Stimulated activated CD4-positive, alpha-beta T cell treated with anti-CD3 and anti-CD28 coated beads, Interleukin-15, amount 100 ng/mL, for 1 hour (primary cell): ENCODE measurements around the gene ZNF608.

Source experiments
- DNase-seq, 2 donors: peaks; one replicate each; pipeline ENCODE4 v3.0.0-alpha.2; 2020; ENCODE audit warnings: low read depth in 1 of 2, low spot score in 1 of 2

The ZNF608 gene

GRCh38 chr5:124745928-124746915, at the start of gene ZNF608:
ZNF608 (minus strand) TSS chr5:124746639; CDS start chr5:124744989, 1,650 bp downstream.
- no peak for DNase-seq

- no peak for DNase-seq
Measured at GRCh38 chr5:124795829-124796228, 49.4 kb upstream of the ZNF608 start.

- no peak for DNase-seq
Measured at GRCh38 chr5:124790895-124791732, 44.7 kb upstream of the ZNF608 start.

- no peak for DNase-seq
Measured at GRCh38 chr5:124790301-124790894, 44.0 kb upstream of the ZNF608 start.

- no peak for DNase-seq
Measured at GRCh38 chr5:124789104-124789605, 42.7 kb upstream of the ZNF608 start.

GRCh38 chr5:124783794-124784193, 37.4 kb upstream of the ZNF608 start:
- DNase-seq, result no peak

GRCh38 chr5:124783285-124783684, 36.8 kb upstream of the ZNF608 start:
- DNase-seq, result no peak

GRCh38 chr5:124782262-124782661, 35.8 kb upstream of the ZNF608 start:
- DNase-seq, result no peak

- DNase-seq, result no peak
Measured at GRCh38 chr5:124780011-124780410, 33.6 kb upstream of the ZNF608 start.

GRCh38 chr5:124773315-124774311, 27.2 kb upstream of the ZNF608 start:
- DNase-seq, result no peak

- no peak for DNase-seq
Measured at GRCh38 chr5:124772457-124773200, 26.2 kb upstream of the ZNF608 start.

- DNase-seq, result no peak
Measured at GRCh38 chr5:124771761-124772160, 25.3 kb upstream of the ZNF608 start.

- no peak for DNase-seq
Measured at GRCh38 chr5:124764992-124765611, 18.7 kb upstream of the ZNF608 start.

- DNase-seq, result no peak
Measured at GRCh38 chr5:124764585-124764984, 18.1 kb upstream of the ZNF608 start.

GRCh38 chr5:124761010-124761409, 14.6 kb upstream of the ZNF608 start:
- DNase-seq, result no peak

GRCh38 chr5:124760608-124761007, 14.2 kb upstream of the ZNF608 start:
- no peak for DNase-seq

- DNase-seq, result no peak
Measured at GRCh38 chr5:124755565-124755964, 9.1 kb upstream of the ZNF608 start.

GRCh38 chr5:124755041-124755440, 8.6 kb upstream of the ZNF608 start:
- DNase-seq, result no peak
